T-cell (primary cell): ENCODE data around the gene CEP57. TPM values are rescaled to one million over a fixed set of nuclear protein-coding genes. Genes with fewer than 3 reads are reported as not detected.

Experiments
- ATAC-seq, 4 experiments: fragments of 200-7000 bp in 3 of 4; fragments of 150-1000 bp in 1 of 4; cut with Tn5 transposase; replicated peaks in 1 of 4; 1 replicate in 3 of 4; 2 replicates in 1 of 4; pipeline ENCODE4 v1.10.0; 2021; ENCODE audit warnings: moderate library complexity in 3 of 4, mild to moderate bottlenecking in 2 of 4, moderate number of reproducible peaks in 1 of 4
- CTCF ChIA-PET, 2 donors: fragments of 300-600 bp; sonication (Branson Sonifier 250); formaldehyde crosslinking; loops; one replicate each; lab custom pipeline; 2022; ENCODE audit warnings: antibody characterized with exemption in 2 of 2; lab: Charles Lee
- POLR2A ChIA-PET, 2 donors: fragments of 300-600 bp; sonication (Branson Sonifier 250); formaldehyde crosslinking; loops; one replicate each; lab custom pipeline; 2022; ENCODE audit warnings: antibody characterized with exemption in 2 of 2; lab: Charles Lee
- DNase-seq, 35 experiments: peaks; one replicate each; pipeline versions ENCODE4 v3.0.0 to v3.0.0-alpha.2; 2013 to 2023
- H3K27ac ChIP-seq: one replicate; pipeline ENCODE4 v1.5.1; 2013; ENCODE audit warnings: low read length
- H3K27me3 ChIP-seq, 2 experiments: replicated peaks in 1 of 2; 1 replicate in 1 of 2; 2 replicates in 1 of 2; pipeline versions ENCODE4 v1.6.1 to v1.7.0; 2013; ENCODE audit warnings: low read length in 1 of 2, mixed read lengths in 1 of 2; ENCODE audit not compliant: control insufficient read depth in 2 of 2, insufficient read depth in 2 of 2; ENCODE audit errors: extremely low read depth in 1 of 2
- H3K36me3 ChIP-seq, 2 donors: 1 replicate in 1 of 2; 2 replicates in 1 of 2; pipeline versions ENCODE4 v1.6.1 to v1.7.0; 2013; ENCODE audit warnings: low read length in 1 of 2; ENCODE audit not compliant: control insufficient read depth in 2 of 2, insufficient read depth in 1 of 2; ENCODE audit errors: extremely low read depth in 1 of 2
- H3K4me1 ChIP-seq, 2 experiments: 1 replicate in 1 of 2; 2 replicates in 1 of 2; pipeline versions ENCODE4 v1.6.1 to v1.7.0; 2013; ENCODE audit warnings: low read length in 2 of 2, mixed read lengths in 1 of 2; ENCODE audit not compliant: insufficient read depth in 2 of 2, control insufficient read depth in 1 of 2; ENCODE audit errors: extremely low read depth in 1 of 2
- H3K4me3 ChIP-seq, 2 donors: 1 replicate in 1 of 2; 2 replicates in 1 of 2; pipeline versions ENCODE4 v1.5.1 to v1.7.0; 2013; ENCODE audit warnings: mild to moderate bottlenecking in 2 of 2, low read length in 1 of 2, moderate library complexity in 1 of 2; ENCODE audit not compliant: control insufficient read depth in 1 of 2; ENCODE audit errors: extremely low read depth in 1 of 2
- H3K9me3 ChIP-seq: 2 replicates; pipeline ENCODE4 v1.7.0; 2013
- H3K27ac Mint-ChIP-seq, 2 donors: one replicate each; pipeline ENCODE4 v1.8.0; 2020 to 2021; ENCODE audit warnings: mild to moderate bottlenecking in 2 of 2, mixed read lengths in 2 of 2
- H3K27me3 Mint-ChIP-seq, 2 donors: one replicate each; pipeline ENCODE4 v1.8.0; 2021 to 2022; ENCODE audit warnings: mixed read lengths in 2 of 2
- H3K36me3 Mint-ChIP-seq: one replicate; pipeline ENCODE4 v1.8.0; 2021; ENCODE audit warnings: mixed read lengths
- H3K4me1 Mint-ChIP-seq, 3 donors: one replicate each; pipeline ENCODE4 v1.8.0; 2020 to 2022; ENCODE audit warnings: mixed read lengths in 3 of 3, mild to moderate bottlenecking in 1 of 3
- H3K4me3 Mint-ChIP-seq, 3 donors: one replicate each; pipeline ENCODE4 v1.8.0; 2020 to 2022; ENCODE audit warnings: mild to moderate bottlenecking in 3 of 3, mixed read lengths in 3 of 3, moderate library complexity in 3 of 3
- H3K9me3 Mint-ChIP-seq, 3 donors: one replicate each; pipeline ENCODE4 v1.8.0; 2020 to 2022; ENCODE audit warnings: mixed read lengths in 3 of 3
- WGBS: methylation state at CpG from one replicate; pipeline ENCODE4 v1.1.5; 2013; ENCODE audit warnings: missing lambda C conversion rate; ENCODE audit not compliant: insufficient coverage; 5-methylcytosine and 5-hydroxymethylcytosine counted together
- total RNA-seq, 35 experiments: library from RNA in 6 of 35; stranded (reverse) in 6 of 35; fragments of 120-200 nt in 1 of 35; gene quantifications; one replicate each; pipeline versions ENCODE4 v1.2.1 to v1.2.4 and lab custom pipeline; 2013 to 2026

CEP57 gene
- total RNA-seq, 5 donors from 2014 or later (not counting 1 experiment from before 2014, with no cell fraction given) = 57.6 to 69.6 (median 65.0) TPM

DNA sequence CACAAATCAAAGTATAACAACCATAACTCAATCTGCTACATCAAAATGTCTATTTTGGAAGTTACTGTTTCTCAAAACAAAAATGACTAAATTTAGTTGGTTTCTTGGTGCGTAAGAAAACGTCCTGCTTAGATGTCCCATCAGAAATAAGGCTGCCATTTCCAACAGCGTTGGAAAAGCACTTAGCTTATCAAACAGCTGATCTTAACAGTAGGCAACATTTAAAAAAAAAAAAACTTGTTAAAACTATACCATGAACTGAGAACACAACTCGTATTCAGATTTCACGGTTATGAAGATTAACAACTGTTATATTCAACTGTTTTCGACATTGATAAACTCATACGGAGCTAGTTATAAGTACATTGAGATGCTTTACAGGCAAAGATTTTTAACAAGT, 2.4 kb downstream of the CEP57 start:
- Histone ChIP-seq H3K27ac (no peak overlapping the region), H3K4me3 (no peak overlapping the region), H3K4me1 (peaks cover 19 to 21% of the 10 kb centered on the region in 2 experiments), H3K9me3 (no peaks in the 10 kb centered on the region), H3K27me3 (no peaks in the 10 kb centered on the region), H3K36me3 (no peaks in the 10 kb centered on the region)
- WGBS = 100% methylated on average over 2 of the region's 7 CpGs
- H3K4me1 Mint-ChIP-seq = peaks cover 60 to 63% (median 61%) of the 10 kb centered on the region in 3 donors
- no peak for DNase-seq
- no peak overlapping the region for H3K4me3 Mint-ChIP-seq
- H3K27ac Mint-ChIP-seq = no peak overlapping the region
- H3K27me3 Mint-ChIP-seq = no peaks in the 10 kb centered on the region
- no peaks in the 10 kb centered on the region for H3K9me3 Mint-ChIP-seq
- ATAC-seq = no peak
- POLR2A ChIA-PET = interaction anchor here (0.7 kb wide), 3 partner anchors 129 to 1300 kb away, joined by 3 to 5 read pairs (median 4); no protein-coding TSS in a partner anchor
- CTCF ChIA-PET = interaction anchor here (0.6 to 1.4 kb wide), 3 partner anchors 43 to 639 kb away, joined by 3 to 5 read pairs (median 4); no protein-coding TSS in a partner anchor
- peaks cover 17% of the 10 kb centered on the region for H3K36me3 Mint-ChIP-seq

GRCh38 chr11:95793116-95793515, 2.8 kb downstream of the CEP57 start:
- CTCF ChIA-PET = interaction anchor here (0.6 to 1.4 kb wide), 3 partner anchors 42 to 639 kb away, joined by 3 to 5 read pairs (median 4); no protein-coding TSS in a partner anchor
- no peak overlapping the region for H3K4me3 Mint-ChIP-seq
- ATAC-seq = no peak

GRCh38 chr11:95794086-95794485, 3.8 kb downstream of the CEP57 start:
- no peak overlapping the region for H3K27ac Mint-ChIP-seq
- no peak for DNase-seq
- H3K4me1 Mint-ChIP-seq = peaks cover 49 to 51% (median 51%) of the 10 kb centered on the region in 3 donors
- Histone ChIP-seq H3K27me3 (no peaks in the 10 kb centered on the region), H3K27ac (no peak overlapping the region), H3K36me3 (peaks cover 0 to 1% of the 10 kb centered on the region in 2 donors), H3K9me3 (no peaks in the 10 kb centered on the region), H3K4me3 (no peak overlapping the region), H3K4me1 (peaks cover 10 to 13% of the 10 kb centered on the region in 2 experiments)
- no peaks in the 10 kb centered on the region for H3K27me3 Mint-ChIP-seq
- no peak for ATAC-seq
- no peak overlapping the region for H3K4me3 Mint-ChIP-seq
- peaks cover 12% of the 10 kb centered on the region for H3K36me3 Mint-ChIP-seq
- POLR2A ChIA-PET = no interaction called here
- no CpG with 5 or more reads among the region's 5 CpGs for WGBS
- CTCF ChIA-PET = interaction anchor here in 1 of 2 donors (1.0 kb wide), 1 partner anchor 10 kb away, joined by 4 read pairs; no protein-coding TSS in a partner anchor
- H3K9me3 Mint-ChIP-seq = no peaks in the 10 kb centered on the region

More at GRCh38 chr11:95793116-95793515, 2.8 kb downstream of the CEP57 start:
- H3K4me1 ChIP-seq = peaks cover 18 to 19% of the 10 kb centered on the region in 2 experiments
- H3K27me3 Mint-ChIP-seq = no peaks in the 10 kb centered on the region
- no peaks in the 10 kb centered on the region for H3K9me3 Mint-ChIP-seq
- no peaks in the 10 kb centered on the region for H3K27me3 ChIP-seq
- POLR2A ChIA-PET = interaction anchor here (0.7 kb wide), 3 partner anchors 129 to 1301 kb away, joined by 3 to 5 read pairs (median 4); no protein-coding TSS in a partner anchor
- no peak overlapping the region for H3K27ac ChIP-seq
- WGBS = 100% methylated on average over 2 of the region's 4 CpGs
- H3K4me1 Mint-ChIP-seq = peaks cover 56 to 59% (median 56%) of the 10 kb centered on the region in 3 donors
- no peak for DNase-seq
- no peaks in the 10 kb centered on the region for H3K36me3 ChIP-seq
- H3K36me3 Mint-ChIP-seq = peaks cover 13% of the 10 kb centered on the region
- H3K27ac Mint-ChIP-seq = no peak overlapping the region
- no peak overlapping the region for H3K4me3 ChIP-seq
- H3K9me3 ChIP-seq = no peaks in the 10 kb centered on the region

DNA sequence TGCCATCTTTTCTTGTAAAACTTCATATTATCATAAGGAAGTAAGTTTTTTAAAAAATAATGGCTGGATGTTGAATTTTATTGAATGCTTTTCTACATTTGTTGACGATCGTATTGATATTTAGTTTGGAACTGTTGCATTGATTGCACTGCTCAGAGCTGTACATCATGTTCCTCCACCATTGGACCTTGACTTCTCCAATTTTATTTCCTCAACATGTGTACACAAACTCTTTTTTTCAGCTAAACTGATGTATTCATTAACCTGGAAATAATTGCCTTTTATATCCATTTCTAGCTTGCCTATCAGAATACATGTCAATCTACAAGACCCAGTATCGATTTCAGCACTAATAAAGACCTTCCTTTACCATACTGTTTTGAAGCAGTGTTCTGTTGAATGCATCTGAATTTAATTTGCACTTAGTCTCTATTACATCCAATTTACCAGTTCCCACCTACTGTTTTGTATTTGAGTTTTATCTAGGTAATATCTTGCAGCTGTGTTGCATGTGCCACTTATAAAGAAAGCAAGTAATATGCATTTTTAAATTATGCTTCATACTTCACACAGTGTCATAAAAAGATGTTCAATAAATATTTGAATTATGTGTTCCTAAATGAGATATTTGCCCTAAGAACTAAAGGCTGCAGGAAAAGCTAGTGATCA, 5.5 kb downstream of the CEP57 start:
- DNase-seq (no peak), ATAC-seq (no peak)
- Histone ChIP-seq H3K36me3 (peaks cover 0 to 18% of the 10 kb centered on the region in 2 donors), H3K4me1 (peaks cover 10 to 12% of the 10 kb centered on the region in 2 experiments), H3K27ac (no peak overlapping the region), H3K4me3 (no peak overlapping the region), H3K27me3 (no peaks in the 10 kb centered on the region), H3K9me3 (no peaks in the 10 kb centered on the region)
- no peak overlapping the region for H3K27ac Mint-ChIP-seq
- H3K4me1 Mint-ChIP-seq = peaks cover 49 to 51% (median 51%) of the 10 kb centered on the region in 3 donors
- H3K27me3 Mint-ChIP-seq = no peaks in the 10 kb centered on the region
- ChIA-PET CTCF (interaction anchor here in 1 of 2 donors (1.3 kb wide), 1 partner anchor 598 kb away, joined by 4 read pairs; no protein-coding TSS in a partner anchor), POLR2A (interaction anchor here in 1 of 2 donors (0.7 kb wide), 1 partner anchor 21 kb away, joined by 5 read pairs; no protein-coding TSS in a partner anchor)
- H3K36me3 Mint-ChIP-seq = peaks cover 24% of the 10 kb centered on the region
- H3K4me3 Mint-ChIP-seq = no peak overlapping the region
- H3K9me3 Mint-ChIP-seq = no peaks in the 10 kb centered on the region
- no CpG with 5 or more reads among the region's 3 CpGs for WGBS

- WGBS = 100% methylated on average over 2 of the region's 4 CpGs
- no peaks in the 10 kb centered on the region for H3K27me3 ChIP-seq
- H3K4me3 ChIP-seq = no peak overlapping the region
- H3K4me1 ChIP-seq = peaks cover 5 to 7% of the 10 kb centered on the region in 2 experiments
- Mint-ChIP-seq H3K27ac (no peak overlapping the region), H3K36me3 (peaks cover 26% of the 10 kb centered on the region), H3K4me3 (no peak overlapping the region), H3K27me3 (no peaks in the 10 kb centered on the region), H3K9me3 (no peaks in the 10 kb centered on the region), H3K4me1 (peaks cover 44 to 45% (median 44%) of the 10 kb centered on the region in 3 donors)
- H3K9me3 ChIP-seq = no peaks in the 10 kb centered on the region
- H3K36me3 ChIP-seq = peaks cover 0 to 18% of the 10 kb centered on the region in 2 donors
- ChIA-PET POLR2A (interaction anchor here in 1 of 2 donors (0.7 kb wide), 1 partner anchor 20 kb away, joined by 5 read pairs; no protein-coding TSS in a partner anchor), CTCF (no interaction called here)
- H3K27ac ChIP-seq = no peak overlapping the region
- no peak for ATAC-seq
- DNase-seq = no peak
These were observed 6.2 kb downstream of the CEP57 start for GRCh38 chr11:95796501-95796900.

- ATAC-seq (no peak), DNase-seq (no peak)
- WGBS = 100% methylated on average over 1 of the region's 1 CpG
- Mint-ChIP-seq H3K36me3 (peaks cover 35% of the 10 kb centered on the region), H3K9me3 (no peaks in the 10 kb centered on the region), H3K27me3 (no peaks in the 10 kb centered on the region), H3K4me3 (no peak overlapping the region), H3K27ac (no peak overlapping the region), H3K4me1 (peaks cover 16 to 25% (median 17%) of the 10 kb centered on the region in 3 donors)
- Histone ChIP-seq H3K4me1 (no peaks in the 10 kb centered on the region), H3K27ac (no peak overlapping the region), H3K27me3 (no peaks in the 10 kb centered on the region), H3K36me3 (peaks cover 0 to 30% of the 10 kb centered on the region in 2 donors), H3K9me3 (no peaks in the 10 kb centered on the region), H3K4me3 (no peak overlapping the region)
- CTCF ChIA-PET = interaction anchor here (1.0 to 1.2 kb wide), 2 partner anchors 21 to 36 kb away, joined by 3 read pairs; no protein-coding TSS in a partner anchor
- POLR2A ChIA-PET = interaction anchor here in 1 of 2 donors (0.6 kb wide), 1 partner anchor 637 kb away, joined by 3 read pairs; no protein-coding TSS in a partner anchor
These were observed 9.2 kb downstream of the CEP57 start for GRCh38 chr11:95799546-95799945.
